DND-41 (cell line): ENCODE measurements around the gene PDE4D.

ENCODE experiments used
- ATAC-seq: fragments of 200-7000 bp; cut with Tn5 transposase; 3 replicates; pipeline ENCODE4 v1.9.1; 2021; ENCODE audit warnings: low read depth; ENCODE audit not compliant: insufficient read depth
- DNase-seq: peaks from one replicate; pipeline ENCODE4 v3.0.0-alpha.2; 2020
- H2AFZ ChIP-seq: 2 replicates; pipeline ENCODE4 v1.6.0; 2012; ENCODE audit warnings: low read depth, low read length
- H3K27ac ChIP-seq: 2 replicates; pipeline ENCODE4 v1.5.1; 2012; ENCODE audit warnings: low read length, inconsistent platforms
- H3K27me3 ChIP-seq: fragments of 200-600 bp; sonication (generic); 2 replicates; pipeline ENCODE4 v1.6.0; 2012; ENCODE audit warnings: low read length, mild to moderate bottlenecking, inconsistent platforms; ENCODE audit not compliant: insufficient read depth, poor library complexity
- H3K36me3 ChIP-seq: 2 replicates; pipeline ENCODE4 v1.5.1; 2012; ENCODE audit warnings: low read length, inconsistent platforms; ENCODE audit not compliant: insufficient read depth
- H3K4me1 ChIP-seq: 2 replicates; pipeline ENCODE4 v1.5.1; 2012; ENCODE audit warnings: mild to moderate bottlenecking, low read length; ENCODE audit not compliant: insufficient read depth
- H3K4me2 ChIP-seq: 2 replicates; pipeline ENCODE4 v1.6.0; 2012; ENCODE audit warnings: mild to moderate bottlenecking, moderate library complexity, low read length, inconsistent platforms; ENCODE audit not compliant: insufficient read depth
- H3K4me3 ChIP-seq, 2 experiments: fragments of 200-600 bp in 1 of 2; shearing (Covaris generic) in 1 of 2; 2 replicates each; pipeline ENCODE4 v1.5.1; 2012 to 2016; ENCODE audit warnings: inconsistent platforms in 2 of 2, low read length in 2 of 2, mild to moderate bottlenecking in 2 of 2, low read depth in 1 of 2, moderate library complexity in 1 of 2
- H3K79me2 ChIP-seq: 2 replicates; pipeline ENCODE4 v1.6.0; 2012; ENCODE audit warnings: low read length, inconsistent platforms; ENCODE audit not compliant: insufficient read depth
- H3K9ac ChIP-seq: 2 replicates; pipeline ENCODE4 v1.6.0; 2012; ENCODE audit warnings: low read depth, mild to moderate bottlenecking, inconsistent platforms, low read length, moderate library complexity
- H3K9me3 ChIP-seq: 2 replicates; pipeline ENCODE4 v1.5.1; 2012; ENCODE audit warnings: low read length, moderate library complexity, mild to moderate bottlenecking, inconsistent platforms; ENCODE audit not compliant: insufficient read depth, severe bottlenecking
- H4K20me1 ChIP-seq: 2 replicates; pipeline ENCODE4 v1.6.0; 2012; ENCODE audit warnings: low read length; ENCODE audit not compliant: insufficient read depth
- CTCF ChIP-seq: IDR thresholded peaks from 2 replicates; pipeline ENCODE4 v1.5.1; 2012; ENCODE audit warnings: borderline replicate concordance, low read length, moderate library complexity, mild to moderate bottlenecking; ENCODE audit not compliant: poor library complexity, severe bottlenecking; ENCODE audit errors: extremely low read depth
- EZH2 ChIP-seq: IDR thresholded peaks from 3 replicates; pipeline ENCODE4 v1.6.1; 2012; ENCODE audit warnings: borderline replicate concordance, low read depth, mild to moderate bottlenecking, moderate library complexity, low read length, inconsistent platforms; ENCODE audit not compliant: severe bottlenecking

Gene PDE4D

GRCh38 chr5:59847586-59847985 is 45.9 kb downstream of the PDE4D start:
- H3K9ac ChIP-seq, result no peak overlapping the region
- no peaks in the 10 kb centered on the region for H3K4me1 ChIP-seq
- ATAC-seq (no peak), DNase-seq (no peak)
- no peak overlapping the region for H3K4me2 ChIP-seq
- no peaks in the 10 kb centered on the region for H3K27me3 ChIP-seq
- H4K20me1 ChIP-seq, result no peaks in the 10 kb centered on the region
- no peaks in the 10 kb centered on the region for H3K36me3 ChIP-seq
- TF ChIP-seq CTCF (no peak), EZH2 (no peak)
- no peaks in the 10 kb centered on the region for H3K79me2 ChIP-seq
- H3K9me3 ChIP-seq, result no peaks in the 10 kb centered on the region
- H3K27ac ChIP-seq, result no peak overlapping the region
- H3K4me3 ChIP-seq, result no peak overlapping the region
- no peak overlapping the region for H2AFZ ChIP-seq

- Histone ChIP-seq H3K4me1 (no peaks in the 10 kb centered on the region), H3K36me3 (no peaks in the 10 kb centered on the region), H2AFZ (no peak overlapping the region), H3K4me3 (no peak overlapping the region), H3K79me2 (no peaks in the 10 kb centered on the region), H3K27ac (no peak overlapping the region), H3K27me3 (no peaks in the 10 kb centered on the region), H3K9me3 (no peaks in the 10 kb centered on the region), H4K20me1 (no peaks in the 10 kb centered on the region), H3K9ac (no peak overlapping the region), H3K4me2 (no peak overlapping the region)
- ATAC-seq (no peak), DNase-seq (no peak)
- TF ChIP-seq EZH2, result no peak
- TF ChIP-seq CTCF, result no peak
Observed at GRCh38 chr5:59845730-59846129, 47.8 kb downstream of the PDE4D start.

GRCh38 chr5:59843511-59844213 is 49.9 kb downstream of the PDE4D start:
- H3K79me2 ChIP-seq, result no peaks in the 10 kb centered on the region

More at GRCh38 chr5:59843511-59844213, 49.9 kb downstream of the PDE4D start:
- no peaks in the 10 kb centered on the region for H3K4me1 ChIP-seq
- no peaks in the 10 kb centered on the region for H3K27me3 ChIP-seq
- no peak overlapping the region for H3K4me2 ChIP-seq
- no peaks in the 10 kb centered on the region for H3K36me3 ChIP-seq
- no peaks in the 10 kb centered on the region for H3K9me3 ChIP-seq
- TF ChIP-seq EZH2, result no peak
- no peak for TF ChIP-seq CTCF
- H3K27ac ChIP-seq, result no peak overlapping the region
- ATAC-seq (no peak), DNase-seq (no peak)
- no peak overlapping the region for H2AFZ ChIP-seq
- H3K4me3 ChIP-seq, result no peak overlapping the region
- no peak overlapping the region for H3K9ac ChIP-seq
- no peaks in the 10 kb centered on the region for H4K20me1 ChIP-seq
